Activated CD8-positive, alpha-beta memory T cell treated with anti-CD3 and anti-CD28 coated beads, Interleukin-2, amount 50 U/mL, for 24 hours (primary cell): ENCODE measurements around the gene ADD2.
"Not testable (repeated sequence)": the region's sequence is repeated elsewhere in the genome, so short reads cannot be mapped to it uniquely, and the experiment has no call there.

ENCODE experiments used
- DNase-seq: peaks from one replicate; pipeline ENCODE4 v3.0.0-alpha.2; 2020; ENCODE audit errors: extremely low read depth

Gene ADD2

DNA sequence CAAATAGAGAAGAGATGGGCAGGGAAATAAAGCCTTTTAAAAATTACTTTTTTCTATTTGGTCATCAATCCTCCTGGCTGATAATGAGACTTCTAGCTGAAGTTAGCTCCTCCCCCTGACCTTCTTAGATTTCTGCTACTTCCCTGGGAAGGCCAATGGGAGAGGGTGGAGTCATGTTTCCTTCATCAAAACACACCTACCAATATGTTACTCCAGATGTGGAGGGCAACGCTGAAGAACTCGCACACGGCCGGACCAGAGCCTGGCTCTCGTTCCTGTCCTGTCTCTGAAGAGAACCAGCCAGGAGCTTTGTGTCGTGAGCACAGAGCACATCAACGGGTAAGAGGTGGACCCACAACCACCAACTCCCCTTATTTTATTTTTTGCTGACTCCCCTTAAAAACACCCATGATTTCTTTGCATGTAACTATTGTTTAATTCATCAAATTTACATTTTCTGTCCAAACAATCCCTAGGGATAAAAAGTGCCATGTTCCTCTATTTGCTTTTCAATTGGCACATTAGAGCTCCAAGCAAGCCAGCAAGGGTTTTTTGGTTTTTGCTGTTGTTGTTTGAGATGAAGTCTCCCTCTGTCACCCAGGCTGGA lies 94.9 kb downstream of the ADD2 start:
- DNase-seq = no peak

DNA sequence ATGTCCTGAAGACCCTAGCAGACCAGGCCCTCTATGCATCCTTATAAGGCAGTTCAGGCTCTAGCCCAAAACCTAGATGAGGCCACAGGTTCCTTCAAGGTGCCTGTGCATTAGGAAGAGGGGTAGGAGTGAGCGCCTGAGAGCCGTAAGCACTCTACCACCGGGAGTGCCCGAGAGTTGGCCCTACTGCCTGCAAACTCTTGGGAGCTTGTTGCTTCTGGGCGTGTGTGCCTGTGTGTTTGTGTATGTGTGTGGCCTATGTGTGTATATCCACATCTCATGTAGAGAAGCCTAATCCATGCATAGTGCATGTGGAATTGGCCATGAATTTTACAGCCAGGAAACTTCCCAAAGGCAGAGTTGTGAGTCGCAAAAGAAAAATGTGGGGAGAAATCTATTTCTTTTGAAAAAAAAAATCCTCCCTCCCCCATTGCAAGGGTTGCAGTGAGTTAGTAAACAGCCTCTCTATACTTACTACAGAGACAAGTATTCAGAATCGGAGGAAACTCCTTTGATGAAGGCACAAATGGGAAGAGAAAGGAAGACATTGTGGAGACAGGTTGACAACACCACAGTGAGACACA lies 96.8 kb downstream of the ADD2 start:
- no peak for DNase-seq

DNA sequence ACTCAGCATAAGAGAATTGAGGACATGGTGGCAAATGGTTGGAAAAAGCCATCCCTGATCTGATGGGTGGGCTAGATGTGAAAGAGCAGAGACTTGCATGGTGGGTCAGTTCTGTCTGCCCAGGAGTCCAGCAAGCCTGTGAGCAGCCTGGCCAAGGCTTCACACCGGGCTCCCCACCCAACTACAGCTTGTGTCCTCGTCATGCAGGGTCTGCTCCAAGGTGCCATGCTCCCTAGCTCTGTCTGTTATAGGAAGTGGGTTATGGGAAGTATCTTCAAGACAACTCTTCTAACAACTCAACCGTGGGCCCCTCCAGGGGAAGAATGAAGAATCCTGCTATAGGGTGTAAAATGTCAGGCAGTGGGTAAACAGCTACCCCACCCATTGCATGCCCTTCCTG lies 97.4 kb downstream of the ADD2 start:
- no peak for DNase-seq

DNA sequence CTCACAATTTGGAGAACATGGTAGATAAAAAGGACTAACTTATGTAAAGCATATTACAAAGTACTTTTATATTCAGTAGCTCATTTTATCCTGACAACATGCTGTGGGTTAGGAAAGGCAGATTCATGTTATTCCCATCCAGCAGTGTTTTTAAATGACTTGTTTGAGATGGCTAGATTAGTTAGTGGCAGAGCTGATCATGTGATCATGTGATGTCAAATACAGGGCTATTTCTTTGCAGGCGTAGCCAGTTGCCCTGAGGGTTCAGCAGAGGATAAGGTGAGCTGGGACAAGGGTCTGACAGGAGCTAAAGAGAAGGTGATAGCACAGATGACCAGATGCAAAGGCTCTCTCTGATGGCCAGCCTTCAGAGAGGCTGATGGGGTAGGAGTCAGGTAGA lies 97.8 kb downstream of the ADD2 start:
- no peak for DNase-seq

DNA sequence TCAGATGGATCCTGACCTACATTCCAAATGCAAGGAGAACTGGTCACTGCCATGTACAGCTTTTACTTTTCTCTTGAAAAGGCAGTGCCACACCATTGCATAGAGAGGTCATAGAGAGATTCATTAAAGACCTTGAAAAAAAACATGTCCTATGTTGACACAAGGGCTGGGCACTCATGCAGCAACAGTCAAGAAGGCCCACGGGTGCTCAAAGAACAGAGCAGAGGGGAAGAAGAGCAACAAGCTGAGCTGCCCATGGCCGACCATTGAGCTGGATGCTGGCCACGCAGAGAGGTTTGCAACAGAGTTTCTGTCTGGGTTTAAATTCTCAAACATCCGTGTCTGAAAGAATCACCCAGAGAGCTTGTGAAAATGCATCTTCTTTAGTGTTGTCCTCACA lies 99.1 kb downstream of the ADD2 start:
- DNase-seq = no peak

DNA sequence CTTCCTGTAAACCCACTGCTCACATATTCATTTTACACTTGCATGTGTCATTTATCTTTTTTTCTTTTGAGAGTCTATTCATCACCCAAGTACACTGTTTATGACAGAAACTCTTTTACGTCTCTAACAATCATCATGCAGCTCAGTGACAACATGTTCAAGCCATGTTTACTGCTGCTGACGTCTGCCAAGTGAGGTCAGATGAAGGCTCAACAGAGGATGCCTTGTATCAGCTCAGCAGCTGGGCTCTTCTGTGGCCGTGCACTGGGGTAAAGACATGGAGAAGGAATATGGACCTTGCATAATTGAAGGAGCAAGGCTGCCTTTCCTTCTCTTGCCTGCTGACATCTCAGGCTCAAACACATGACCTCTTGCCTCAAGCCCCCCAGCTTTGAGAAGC lies 99.6 kb downstream of the ADD2 start:
- no peak for DNase-seq

DNA sequence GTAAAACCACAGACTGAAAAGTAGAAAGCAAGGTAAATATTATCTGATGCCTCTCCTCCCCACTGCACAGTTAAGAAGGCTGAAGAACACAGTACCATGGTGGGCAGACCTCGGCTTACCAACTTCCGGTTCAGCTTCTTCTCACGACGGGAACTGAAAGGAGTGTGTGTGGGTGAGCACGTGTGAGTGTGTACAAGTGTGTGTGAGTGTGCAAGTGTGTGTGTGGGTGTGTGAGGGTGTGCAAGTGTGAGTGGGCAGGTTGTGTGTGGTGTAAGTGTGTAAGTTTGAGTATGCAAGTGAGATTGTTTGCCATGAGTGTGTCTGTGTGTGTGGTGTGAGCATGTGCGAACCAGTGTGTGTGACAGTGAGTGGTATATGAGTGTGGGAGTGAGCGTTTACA lies 103.5 kb downstream of the ADD2 start:
- no peak for DNase-seq

DNA sequence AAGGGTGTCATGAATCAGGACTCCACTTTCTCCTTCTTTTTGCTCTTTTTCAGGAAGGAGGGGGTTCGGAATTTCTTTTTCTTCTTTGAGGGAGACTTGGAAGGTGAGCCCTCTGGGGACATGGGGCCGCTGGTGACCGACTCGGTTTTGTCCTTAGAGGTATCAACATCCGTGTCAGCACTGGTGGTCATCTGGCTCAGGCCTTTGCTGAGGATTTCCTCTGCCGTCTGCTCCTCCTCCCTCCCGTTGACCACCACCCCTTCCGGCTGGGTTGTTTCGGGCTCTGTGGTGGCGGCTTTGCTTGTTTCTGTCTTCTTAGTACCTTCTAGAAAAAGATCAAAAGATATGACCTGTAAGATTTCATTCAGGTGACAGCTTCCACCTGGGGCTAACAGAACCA lies 104.6 kb downstream of the ADD2 start:
- no peak for DNase-seq

DNA sequence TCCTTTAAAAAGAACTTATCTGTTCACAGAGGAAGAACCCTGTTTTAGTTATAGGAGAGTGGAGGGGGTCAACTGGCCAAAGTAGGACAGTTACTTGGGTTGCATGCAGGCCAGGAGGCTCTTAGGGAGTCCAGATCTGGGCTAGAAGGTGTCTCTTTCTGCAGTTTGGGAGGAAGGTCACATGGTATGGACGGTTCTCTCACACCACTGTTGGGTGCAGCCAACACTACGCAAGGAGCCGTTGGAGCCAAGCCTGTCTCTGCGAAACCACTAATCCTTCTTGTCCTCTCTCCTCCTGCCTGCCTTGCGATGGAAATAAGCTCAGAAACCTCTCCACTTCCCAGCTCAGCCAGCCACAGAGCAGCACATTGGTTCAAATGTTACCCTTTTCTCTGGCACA lies 108.4 kb downstream of the ADD2 start:
- DNase-seq = no peak

DNA sequence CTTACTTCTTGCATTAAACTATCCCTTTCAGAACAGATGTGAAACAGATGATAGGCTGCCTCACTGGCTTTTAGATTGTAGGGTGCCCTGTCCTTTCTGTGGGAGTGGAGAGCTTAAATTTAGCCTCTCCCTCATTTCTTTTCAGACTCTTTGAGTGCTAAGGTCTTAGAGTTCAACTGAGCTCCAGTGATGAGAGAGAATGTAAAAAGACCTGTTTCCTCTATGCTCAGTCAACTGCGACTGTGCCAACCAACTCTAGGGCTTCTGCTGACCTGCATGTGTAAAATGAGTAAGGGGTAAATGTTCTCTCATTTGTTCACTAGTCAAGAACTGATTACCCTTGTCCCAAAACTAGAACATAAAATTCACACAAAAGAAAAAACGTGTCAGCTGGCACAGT lies 109.5 kb downstream of the ADD2 start:
- DNase-seq = no peak

DNA sequence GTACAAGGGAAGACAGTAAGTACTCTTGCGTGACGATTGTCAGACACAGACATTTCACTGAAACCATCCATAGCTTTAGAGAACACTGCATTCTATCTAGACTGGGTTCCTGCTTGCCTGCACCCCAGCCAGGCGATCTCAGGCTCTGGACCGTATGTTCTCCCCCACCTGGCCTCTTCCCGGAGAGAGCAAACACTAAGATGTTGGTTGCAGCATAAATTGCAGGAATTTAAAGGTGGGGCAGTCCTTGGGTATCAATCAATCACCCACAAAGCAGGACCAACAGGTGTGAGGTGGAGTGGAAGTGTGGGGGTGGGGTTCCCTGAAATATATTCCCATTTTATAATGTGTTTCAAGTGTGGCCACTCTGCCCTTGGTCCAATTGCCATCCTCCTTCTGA lies 110.8 kb downstream of the ADD2 start:
- DNase-seq = no peak

DNA sequence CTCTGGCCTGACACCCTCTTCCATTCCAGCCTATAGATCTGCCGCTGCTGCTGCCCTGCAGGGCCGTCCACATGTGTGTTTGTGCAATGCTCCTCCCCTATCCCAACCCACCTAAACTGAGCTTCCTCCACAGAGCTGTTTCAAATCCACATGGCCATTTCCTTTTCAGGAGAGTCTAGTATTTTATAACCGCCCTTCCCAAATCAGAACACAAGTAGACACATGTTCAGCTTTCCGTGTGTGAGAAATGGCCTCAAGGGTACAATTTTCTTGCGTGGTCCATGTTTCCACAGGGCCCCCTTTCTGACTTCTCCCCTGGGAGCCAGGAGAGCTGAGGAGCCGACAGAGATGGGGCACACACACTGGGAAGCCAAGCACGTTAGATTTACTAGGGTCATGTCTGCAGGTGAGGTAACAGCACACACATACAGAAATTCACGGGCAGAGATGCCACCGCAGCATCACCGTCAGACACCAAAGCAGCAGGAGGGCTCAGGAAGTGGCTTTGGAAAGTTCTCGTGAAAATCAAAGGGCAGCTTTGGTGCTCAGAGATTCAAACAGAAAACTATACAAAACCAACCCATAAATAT lies 111.5 kb downstream of the ADD2 start:
- DNase-seq = no peak

DNA sequence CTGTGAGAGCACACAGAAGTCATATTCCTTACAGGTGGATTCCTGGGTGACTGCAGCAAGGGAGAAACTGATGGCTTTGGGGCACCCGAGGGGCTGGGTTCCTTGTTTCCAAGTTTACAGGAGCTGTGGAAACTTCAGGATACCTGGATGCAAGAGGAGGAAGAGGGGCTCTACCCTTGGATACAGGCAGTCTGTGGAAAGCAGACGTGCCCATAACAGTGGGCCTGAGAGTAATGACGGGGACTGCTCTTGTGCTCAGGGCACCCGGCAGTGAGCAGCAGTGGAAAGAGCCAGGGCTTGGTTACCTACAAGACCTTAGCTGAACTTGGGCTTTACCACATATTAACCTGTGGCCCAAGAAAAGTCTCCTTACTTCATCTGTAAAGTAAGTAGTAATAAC lies 112.2 kb downstream of the ADD2 start:
- no peak for DNase-seq

DNA sequence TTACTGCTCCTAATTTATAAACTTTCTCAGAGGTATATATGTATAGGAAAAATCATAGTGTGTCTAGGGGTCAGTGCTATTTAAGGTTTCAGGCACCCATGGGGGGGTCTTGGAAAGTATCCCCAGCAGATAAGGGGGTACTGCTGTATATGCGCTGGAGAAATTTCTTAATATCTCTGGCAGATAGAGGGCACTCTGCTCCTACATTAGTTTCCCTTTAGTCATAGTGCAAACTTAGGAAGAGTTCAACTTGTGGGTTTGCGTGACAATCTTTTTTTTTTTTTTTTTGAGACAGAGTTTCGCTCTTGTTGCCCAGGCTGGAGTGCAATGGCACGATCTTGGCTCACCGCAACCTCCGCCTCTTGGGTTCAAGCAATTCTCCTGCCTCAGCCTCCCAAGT lies 112.8 kb downstream of the ADD2 start:
- not testable (repeated sequence) for DNase-seq

DNA sequence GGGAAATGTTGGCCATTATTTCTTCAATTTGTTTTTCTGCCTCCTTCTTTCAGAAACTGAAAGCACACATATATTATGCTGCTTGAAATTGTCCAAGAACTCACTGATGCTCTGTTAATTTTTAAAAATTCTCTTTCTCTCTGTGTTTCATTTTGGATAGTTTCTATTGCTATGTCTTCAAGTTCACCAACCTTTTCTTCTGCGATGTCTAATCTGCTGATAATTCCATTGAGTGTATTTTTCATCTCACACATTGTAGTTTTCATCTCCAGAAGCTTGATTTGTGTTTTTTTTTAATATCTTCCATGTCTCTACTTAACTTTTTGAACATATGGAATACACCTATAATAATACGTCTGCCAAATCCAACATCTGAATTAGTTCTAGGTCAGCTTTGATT lies 116.3 kb downstream of the ADD2 start:
- no peak for DNase-seq

DNA sequence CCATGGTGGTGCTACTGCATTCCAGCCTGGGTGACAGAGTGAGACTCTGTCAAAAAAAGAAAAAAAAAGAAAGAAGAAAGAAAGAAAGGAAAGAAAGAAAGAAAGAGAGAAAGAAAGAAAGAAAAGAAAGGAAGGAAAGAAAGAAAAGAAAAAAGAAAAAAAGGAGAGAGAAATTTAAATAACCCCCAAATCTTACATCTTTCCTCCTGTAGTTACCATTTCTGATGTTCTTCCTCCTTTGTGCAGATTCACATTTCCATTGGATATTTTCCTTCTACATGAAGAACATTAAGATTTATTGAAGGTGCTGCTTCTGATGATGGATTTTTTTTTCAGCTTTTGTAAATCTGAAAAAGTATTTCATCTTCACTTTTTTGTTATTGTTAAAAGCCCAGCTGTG lies 117.0 kb downstream of the ADD2 start:
- no peak for DNase-seq

DNA sequence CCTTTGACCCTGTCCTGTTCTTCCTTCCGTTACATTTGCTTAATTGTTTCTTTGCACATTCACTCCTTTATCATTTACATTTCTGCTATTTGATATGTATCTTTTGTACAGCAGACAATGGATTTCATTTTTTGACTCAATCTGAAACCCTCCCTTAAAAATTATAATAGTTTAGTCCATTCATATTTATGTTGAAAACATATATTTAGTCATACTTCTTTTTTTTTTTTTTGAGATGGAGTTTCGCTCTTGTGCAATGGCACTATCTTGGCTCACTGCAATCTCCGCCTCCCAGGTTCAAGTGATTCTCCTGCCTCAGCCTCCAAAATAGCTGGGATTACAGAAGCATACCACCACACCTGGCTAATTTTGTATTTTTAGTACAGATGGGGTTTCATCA lies 119.0 kb downstream of the ADD2 start:
- no peak for DNase-seq

DNA sequence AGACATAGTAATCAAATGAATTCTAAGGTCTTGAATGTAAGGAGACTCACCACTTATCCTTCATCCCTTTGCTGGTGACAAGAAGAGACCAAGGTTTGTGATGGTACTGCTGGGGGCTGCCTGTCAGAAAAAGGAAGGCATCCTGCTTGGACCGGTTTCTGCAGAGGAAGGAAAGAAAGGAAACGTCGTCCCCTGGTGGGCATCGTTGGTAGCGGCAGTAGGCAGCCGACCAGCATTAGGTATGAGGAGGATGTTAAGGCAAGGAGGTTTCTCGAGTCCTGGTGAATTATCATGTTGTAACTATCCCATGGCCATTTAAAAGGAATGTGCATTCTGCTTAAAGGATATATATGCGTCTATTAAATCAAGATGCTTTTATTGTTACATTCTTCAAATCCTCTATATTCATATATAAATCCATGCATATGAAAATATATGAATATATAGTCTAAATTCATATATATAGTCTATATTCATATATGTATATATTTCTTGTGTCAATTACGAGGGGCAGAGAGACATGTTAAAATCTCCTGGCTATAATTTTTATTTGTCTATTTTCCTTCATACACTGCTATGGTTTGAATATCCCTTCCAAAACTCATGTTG lies 120.0 kb downstream of the ADD2 start:
- peak; percentile 29 for DNase-seq

DNA sequence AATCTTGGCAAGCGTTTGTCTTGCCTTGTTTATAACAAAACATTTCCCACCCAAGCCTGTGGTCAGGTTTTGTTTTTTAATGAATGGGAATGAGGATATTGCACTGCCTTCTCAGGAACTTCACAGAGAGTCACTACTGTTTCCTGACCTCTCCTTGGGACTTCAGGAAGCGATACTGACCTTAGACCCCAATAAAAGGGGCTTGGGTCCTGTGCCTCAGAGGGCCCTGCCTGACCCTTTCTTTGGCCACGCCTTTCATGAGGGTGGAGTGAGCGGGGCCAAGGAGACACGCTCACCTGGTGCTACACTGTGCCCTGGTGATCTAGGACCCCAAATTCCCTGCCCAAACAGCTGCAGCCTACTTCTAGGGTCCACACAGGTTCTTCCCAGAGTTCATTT lies 121.6 kb downstream of the ADD2 start:
- no peak for DNase-seq

DNA sequence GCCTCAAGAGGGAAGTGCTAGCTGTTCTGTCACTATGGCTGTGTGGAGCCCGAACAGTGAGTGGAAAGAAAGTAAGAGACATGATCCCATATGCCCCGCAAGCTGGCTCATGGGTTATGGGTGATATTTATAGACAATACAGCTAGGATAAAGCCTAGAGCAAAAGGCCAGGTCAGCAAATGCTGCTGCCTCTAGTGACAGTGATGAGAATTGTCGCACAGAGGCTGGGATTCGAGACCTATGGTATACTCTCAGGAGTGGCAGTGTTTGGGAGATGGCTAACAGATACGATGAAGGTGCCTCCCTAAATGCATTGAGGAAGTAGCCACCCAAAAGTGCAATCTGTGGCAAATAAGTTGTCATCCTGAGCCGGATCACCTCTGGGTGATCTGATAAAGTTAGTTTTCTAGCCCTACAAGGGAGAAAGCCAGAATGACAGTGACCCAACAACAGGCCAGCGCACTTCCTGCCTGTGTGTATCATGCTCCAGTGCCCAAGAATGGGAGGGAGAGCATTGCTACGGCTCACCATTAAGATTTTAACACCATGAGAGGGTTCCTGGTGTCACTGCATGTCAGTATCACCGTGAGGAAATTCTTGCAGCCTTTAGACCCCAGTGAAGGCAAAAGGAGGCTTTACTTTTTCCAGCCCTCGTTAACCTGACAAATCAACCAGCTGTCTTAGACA lies 122.1 kb downstream of the ADD2 start:
- no peak for DNase-seq

DNA sequence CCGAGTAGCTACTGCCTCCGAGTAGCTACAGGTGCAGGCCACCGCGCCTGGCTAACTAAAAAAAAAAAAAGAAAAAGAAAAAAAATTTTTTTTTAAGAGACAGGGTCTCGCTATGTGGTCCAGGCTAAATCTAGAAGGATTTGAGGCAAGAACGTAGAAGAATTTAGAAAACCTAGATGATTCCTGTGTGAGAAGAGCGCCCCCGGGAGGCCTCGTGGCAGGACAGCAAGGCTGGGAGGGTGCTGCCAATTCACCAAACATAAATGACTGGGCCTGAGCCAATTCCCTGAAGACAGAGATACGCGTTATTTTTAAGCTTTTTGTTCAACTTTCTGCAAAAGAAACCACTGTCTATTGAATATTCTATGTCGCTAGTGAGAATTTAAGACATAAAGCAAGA lies 124.3 kb downstream of the ADD2 start:
- no peak for DNase-seq

DNA sequence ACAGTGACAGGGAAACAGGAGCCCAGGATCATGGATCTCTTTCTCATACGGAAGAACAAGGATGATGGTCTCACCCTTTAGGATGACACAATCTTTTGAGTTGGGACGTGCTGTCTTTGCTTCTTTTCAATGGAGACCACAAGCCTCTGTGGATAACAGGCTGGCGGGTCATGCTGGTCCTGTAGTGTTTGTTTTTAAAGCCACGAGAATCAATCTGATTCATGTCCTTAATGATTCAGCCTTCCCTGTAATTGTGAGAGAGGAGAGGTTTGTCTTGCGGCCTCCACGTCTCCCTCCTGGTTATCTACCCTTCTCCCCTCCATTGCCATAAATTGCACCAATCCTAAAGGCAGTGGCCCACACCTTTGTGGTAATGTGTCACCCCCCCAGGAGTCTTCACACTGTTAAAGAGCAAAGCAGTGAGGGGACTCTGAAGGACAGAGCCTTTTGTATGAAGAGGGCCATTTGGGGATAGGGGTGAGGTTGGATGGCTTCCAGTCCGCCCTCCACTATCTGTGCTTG lies 126.7 kb downstream of the ADD2 start:
- DNase-seq = no peak
